PC-3 (cell line): Measurements from ENCODE around the gene STXBP6.

Source experiments
- EZH2 ChIP-seq: fragments of 300-600 bp; sonication (generic); IDR thresholded peaks from one replicate; pipeline ENCODE4 v1.6.1; 2017; ENCODE audit warnings: antibody characterized with exemption, mild to moderate bottlenecking, low read length; ENCODE audit not compliant: unreplicated experiment
- EZH2phosphoT487 ChIP-seq: fragments of 300-600 bp; sonication (generic); IDR thresholded peaks from 2 replicates; pipeline ENCODE4 v1.6.1; 2018; ENCODE audit warnings: mild to moderate bottlenecking, antibody characterized with exemption, low read length, borderline replicate concordance

- TF ChIP-seq EZH2 (no peak), EZH2phosphoT487 (no peak)
Measured at GRCh38 chr14:24818823-24819341, 231.1 kb downstream of the STXBP6 start.
